HT1080 (cell line): ENCODE results near the gene SLC39A3. TPM values are rescaled to one million over a fixed set of nuclear protein-coding genes. Genes with fewer than 3 reads are reported as not detected.

Experiments used
- DNase-seq: peaks from one replicate; pipeline ENCODE4 v3.0.0-alpha.2; 2015; ENCODE audit warnings: low read depth
- total RNA-seq: library from RNA; depleted of rRNA; stranded (reverse); fragments of >200 nt; shearing (Covaris generic); gene quantifications from 2 replicates; pipeline ENCODE4 v1.2.3, GENCODE V29; 2014; rRNA removed

Gene SLC39A3
- total RNA-seq, 1 experiment from 2014 or later: 57.3 TPM

DNA sequence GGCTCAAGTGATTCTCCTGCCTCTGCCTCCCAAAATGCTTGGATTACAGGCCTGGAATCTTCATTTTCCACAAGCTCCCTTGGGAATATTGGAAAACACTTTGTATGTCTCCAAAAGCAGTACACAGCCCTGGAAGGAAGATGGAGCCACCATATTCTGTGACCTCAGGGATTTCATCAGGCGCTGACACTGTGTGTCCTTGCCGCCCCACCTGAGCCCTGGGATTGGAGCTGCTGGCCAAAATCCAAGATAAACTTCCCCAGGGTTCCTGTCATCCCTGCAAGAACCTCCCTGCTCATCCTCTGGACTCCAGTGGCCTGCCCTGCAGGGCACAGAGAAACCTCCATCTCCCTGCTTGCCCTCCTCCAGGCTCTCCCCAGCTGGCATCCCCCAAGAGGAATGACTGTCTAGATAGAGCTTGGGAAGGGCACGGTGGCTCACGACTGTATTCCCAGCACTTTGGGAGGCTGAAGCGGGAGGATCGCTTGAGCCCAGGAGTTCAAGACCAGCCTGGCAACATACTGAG is 36.1 kb downstream of the SLC39A3 start:
- no peak for DNase-seq

DNA sequence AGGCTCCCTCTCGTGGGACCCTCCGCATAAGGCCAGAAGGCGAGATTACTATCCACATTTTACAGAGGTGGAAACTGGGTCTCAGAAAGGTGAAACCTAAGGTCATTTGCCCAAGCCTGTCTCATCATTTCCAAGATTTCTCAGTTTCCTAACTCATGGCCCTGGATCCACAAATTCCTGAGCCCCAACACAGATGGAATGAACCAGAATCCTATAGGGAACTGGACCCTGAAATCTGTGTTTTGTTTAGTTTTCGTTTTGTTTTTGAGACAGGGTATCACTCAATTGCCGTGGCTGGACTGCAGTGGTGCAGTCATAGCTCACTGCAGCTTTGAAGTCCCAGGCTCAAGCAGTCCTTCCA is 36.8 kb downstream of the SLC39A3 start:
- DNase-seq: no peak

DNA sequence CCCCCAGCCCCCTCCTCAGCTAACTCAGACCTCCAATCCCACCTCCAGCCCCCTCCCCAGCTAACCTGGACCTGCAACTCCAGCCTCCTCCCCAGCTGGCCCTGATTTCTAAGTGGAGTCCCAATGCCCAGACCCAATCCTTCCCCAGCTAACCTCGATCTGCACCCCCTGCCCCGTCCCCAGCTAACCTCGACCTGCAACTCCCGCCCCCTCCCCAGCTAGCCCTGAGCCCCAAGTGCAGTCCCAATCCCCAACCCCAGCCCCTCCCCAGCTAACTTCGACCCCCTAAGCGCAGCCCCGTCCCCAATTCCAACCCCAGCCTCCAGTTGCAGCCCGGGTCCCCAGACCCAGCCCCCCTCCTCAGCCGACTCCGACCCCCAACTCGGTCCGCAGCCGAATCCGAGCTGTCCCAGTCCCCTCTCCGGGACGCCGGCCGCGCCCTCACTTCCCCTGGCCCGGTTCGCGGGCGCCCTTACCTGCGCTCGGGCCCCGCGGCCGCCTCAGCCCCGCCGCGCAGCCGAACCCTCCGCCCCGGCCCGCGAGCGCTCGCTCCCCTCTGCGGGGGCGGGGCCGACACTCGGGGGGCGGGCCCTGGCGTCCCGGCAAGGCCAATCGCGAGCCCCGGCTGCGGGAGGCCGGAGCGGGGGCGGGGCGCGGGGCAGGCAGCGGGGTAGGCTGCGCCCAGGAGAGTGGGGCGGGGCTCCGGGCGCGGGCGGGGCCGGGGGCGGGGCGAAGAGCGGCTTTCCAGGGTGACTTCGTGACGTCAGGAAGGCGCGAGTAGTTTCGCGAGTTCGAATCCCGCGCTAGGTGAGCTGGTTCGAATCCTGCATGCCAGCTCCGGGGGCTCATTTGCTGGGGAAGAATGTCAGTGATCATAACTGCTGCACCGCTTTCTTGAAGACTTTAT is 37.4 kb downstream of the SLC39A3 start, which contains the start of gene GNG7:
TSS of gene GNG7 (minus strand) at position 525 of the 907 bp plus-strand sequence. CDS start 182,006 bp downstream, outside the sequence.
- no peak for DNase-seq

DNA sequence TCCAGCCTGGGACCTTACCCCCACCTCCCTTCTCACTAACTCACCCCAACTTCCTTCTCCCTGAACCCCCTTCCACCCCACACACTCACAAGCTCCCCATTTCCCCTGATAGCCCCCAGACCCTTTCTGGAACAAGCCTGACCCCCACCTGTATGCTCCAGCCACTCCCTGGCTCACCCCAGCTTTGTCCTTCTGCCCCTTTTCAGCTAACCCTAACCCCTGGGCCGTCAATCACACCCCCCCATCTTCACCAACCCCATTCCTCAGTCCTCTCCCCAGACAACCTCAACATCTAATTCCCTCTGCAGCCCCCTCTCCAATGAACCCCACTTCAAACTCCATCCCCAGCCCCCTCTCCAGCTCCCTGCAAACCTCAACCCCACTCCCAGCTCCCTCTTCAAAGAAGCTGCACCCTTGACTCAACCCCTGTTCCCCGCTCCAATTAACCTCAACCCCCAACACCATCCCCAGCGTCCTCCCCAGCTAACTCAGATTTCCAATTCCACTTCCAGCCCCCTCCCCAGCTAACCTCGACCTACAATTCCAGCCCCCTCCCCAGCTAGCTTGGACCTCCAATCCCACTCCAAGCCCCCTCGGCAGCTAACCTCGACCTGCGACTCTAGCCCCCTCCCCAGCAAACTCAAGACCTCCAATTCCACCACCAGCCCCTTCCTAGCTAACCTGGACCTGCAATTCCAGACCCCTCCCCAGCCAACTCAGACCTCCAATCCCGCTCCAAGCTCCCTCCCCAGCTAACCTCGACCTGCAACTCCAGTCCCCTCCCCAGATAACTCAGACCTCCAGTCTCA is 38.3 kb downstream of the SLC39A3 start:
- DNase-seq: no peak

DNA sequence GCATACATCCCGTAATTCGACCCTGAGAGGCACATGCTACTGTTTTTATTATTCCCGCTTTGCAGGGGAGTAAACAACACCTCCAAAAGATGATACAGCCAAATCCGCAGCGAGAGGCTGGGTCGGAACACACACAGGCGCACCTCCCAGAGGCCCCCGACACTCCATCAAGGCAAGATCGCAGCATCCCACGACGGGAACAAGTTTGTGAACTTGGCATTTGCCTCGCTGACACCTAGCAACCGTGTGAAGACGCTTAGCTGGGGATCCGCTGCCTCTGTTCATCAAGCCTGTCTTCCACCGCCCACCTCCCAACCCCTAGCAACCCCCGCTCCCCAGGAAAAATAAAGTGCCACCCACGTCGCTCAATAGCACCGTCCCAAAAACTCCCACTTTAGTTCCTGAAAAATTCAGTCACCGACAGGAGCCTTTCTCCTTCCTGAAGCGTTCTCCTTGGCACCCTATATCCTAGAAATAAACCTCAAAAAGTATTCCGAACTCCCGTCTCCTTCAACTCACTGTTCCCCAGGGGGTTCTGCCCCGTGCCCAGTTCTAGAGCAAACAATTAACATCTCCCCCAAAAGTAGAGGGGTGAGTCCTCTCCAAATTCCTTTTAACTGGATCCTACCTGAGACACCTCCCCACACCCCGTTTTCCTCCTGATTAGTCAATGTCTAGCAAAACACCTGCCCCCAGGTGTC is 39.0 kb downstream of the SLC39A3 start:
- DNase-seq: no peak

DNA sequence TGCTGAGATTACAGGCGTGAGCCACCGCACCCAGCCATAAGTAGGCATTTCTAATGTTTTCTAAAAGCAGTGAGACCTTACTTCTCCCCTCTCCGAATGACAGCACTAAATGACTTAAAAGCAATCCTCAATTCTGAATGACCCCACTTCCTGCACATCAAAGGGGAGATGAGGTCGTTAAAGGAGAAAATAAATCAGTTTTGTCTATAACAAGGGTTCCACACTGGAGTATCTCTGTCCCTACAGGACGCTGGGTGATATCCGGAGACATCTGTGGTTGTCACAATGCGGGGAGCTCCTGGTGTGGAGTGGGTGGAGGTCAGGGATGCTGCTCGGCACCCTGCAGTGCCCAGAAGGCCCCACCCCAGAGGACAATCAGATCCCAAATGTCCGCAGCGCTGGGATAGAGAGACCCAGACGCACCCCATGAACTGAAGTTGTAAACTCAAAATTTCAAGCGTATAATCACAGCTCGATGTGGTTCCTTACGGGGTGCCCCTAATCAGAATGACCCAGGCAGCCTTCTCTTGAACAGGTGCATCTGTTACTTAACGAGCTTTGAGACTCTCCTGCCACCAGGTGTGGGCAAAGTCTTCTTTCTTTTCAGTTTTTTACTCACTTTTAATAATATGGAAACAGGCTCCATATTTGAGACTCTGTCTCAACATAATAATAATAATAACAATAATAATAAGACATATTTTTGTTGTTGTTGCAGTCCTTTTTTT is 40.2 kb downstream of the SLC39A3 start:
- no peak for DNase-seq

DNA sequence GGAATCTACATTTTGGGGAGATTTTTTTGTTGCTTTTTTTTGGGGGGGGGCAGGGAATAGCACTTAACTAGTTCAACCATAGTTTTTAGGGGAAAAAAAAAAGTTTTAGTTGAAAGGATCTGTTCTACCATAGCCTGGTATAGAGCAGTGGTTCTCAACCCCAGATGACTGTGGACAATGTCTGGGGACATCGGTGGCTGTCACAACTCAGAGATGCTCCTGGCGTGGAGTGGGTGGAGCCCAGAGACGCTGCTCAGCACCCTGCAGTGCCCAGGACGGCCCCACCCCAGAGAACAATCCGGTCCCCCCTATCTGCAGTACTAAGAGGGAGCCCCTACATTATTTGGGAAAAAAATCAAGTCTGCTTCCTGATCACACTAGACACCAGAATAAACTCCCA is 45.6 kb downstream of the SLC39A3 start:
- no peak for DNase-seq

DNA sequence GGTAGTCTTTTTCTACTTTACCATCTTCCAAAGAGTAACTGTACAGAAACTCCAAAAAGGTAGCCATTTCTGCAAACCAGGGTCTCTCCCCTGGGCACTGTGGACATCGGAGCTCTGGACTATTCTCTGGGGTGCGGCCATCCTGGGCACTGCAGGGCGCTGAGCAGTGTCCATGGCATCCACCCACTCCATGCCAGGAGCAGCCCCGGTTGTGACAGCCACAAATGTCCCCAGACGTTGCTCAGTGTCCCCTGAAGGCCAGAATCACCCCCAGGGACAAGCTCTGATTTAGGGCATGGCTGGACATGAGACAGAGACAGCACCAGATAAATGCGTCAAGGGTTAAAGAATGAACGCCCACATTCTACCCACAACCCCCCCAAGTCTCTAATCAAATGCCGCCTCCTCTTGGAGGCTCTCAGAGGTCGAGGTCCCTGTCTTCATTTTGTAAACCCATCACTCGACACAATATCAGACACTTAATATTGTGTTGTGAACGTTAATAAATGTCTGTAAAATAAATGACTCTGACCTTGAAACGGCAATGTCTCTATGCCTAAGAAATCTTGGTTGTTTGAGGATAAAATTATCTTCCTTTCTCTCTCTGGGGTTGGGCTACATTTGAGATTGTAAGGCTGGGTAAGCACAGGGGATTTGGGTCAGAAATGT is 46.2 kb downstream of the SLC39A3 start:
- no peak for DNase-seq

DNA sequence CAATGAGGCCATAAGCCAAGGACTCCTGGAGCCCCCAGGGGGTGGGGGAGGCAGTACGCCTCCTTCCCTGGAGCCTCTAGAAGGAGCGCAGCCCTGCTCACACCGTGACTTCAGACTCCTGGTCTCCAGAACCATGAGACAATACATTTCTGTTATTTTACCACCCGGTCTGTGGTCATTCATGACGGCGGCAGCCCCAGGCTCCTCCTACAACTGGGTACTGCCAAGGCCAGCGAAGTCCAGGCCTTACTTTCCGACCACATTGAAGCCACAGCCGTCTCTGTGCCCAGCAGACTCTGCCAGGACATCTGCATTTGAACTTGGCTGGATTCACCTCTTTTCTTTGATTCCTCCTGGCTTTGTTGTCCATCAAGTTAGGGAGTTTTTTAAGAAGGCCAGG is 47.9 kb downstream of the SLC39A3 start:
- no peak for DNase-seq

DNA sequence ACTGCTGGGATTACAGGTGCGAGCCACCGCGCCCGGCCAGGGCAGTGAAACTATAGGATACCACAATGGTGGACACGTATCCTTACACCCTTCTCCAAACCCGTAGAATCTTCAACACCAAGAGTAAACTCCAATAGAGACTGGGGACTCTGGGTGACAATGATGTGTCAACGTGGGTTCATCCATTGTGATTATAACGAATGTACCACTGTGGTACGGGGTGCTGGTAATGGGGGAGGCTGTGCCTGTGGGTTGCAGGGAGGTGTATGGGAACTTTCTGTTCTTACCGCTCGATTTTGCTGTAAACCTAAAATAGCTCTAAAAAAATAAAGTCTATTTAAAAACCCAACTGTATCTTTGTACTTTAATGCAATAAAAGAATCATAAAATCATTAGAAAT is 49.0 kb downstream of the SLC39A3 start:
- no peak for DNase-seq

DNA sequence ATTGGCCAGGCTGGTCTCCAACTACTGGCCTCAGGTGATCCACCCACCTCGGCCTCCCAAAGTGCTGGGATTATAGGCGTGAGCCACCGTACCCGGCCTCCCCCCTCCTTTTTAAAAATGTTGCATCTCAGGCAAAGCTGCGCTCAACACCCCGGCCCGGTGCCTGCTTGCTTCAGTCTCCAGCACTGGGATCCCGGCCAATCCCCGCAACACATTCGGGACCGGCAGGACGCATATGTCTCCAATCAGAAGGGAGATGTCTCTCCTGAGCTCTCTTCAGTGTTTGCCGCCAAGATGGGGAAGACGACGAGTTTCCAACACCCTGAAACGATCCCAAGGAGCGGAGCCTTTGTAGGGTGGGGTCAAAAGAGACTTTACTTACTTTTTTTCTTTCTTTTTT is 53.5 kb downstream of the SLC39A3 start:
- DNase-seq: no peak

DNA sequence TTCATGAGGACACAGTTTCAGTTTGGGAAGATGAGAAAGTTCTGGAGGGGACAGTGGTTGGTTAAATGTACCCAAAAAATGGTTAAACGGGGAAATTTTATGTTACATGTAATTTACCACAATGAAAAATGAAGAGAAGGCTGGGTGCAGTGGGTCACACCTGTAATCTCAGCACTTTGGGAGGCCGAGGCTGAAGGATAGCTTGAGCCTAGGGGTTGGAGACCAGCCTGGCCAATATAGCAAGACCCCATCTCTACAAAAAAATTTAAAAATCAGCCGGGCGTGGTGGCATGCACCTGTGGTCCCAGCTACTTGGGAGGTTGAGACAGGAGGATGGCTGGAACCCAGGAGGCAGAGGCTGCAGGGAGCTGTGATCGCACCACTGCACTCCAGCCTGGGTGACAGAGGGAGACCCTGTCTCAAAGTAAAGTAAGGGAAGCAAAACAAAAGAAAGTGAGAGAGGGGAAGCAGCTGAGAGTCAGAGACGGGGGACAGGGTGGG is 54.6 kb downstream of the SLC39A3 start:
- DNase-seq: no peak

DNA sequence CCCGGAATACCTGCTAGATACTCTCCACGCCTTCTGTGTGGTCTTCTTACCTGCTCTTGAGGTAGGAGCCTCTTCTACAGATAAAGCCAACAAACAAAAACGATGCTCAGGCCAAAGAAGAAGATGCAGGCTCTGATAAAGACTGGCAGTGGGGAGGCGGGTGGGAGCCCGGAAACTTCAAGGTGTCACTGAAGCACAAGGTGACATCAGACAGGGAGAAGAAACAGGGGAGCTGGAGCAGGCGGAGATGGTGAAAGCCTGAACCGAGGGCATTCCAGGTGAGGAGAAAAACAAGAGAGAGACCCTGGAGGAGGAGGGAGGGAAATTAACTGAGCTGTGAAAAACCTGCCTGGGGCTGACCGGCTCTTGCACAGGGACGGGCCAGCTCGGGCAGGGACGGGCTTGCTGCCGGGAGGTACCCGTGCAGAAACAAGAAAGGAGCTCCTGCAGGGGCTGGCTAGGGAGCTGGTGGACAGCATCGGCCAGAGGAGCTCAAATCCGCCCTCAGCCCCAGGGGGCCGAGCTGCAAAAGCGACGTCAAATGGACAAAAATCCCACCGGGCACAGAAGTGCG is 56.3 kb downstream of the SLC39A3 start:
- DNase-seq: no peak

Other genes with a start within 250 kb of the SLC39A3 start
- gene GNG7, start 37.3 kb downstream of the SLC39A3 start, total RNA-seq: not detected in 2 replicates
- gene DIRAS1, start 18.6 kb downstream of the SLC39A3 start, total RNA-seq: not detected in 2 replicates
- 104 and 131 TPM in 2 replicates for gene SGTA, start 43.3 kb upstream of the SLC39A3 start, total RNA-seq
- 299 and 325 TPM in 2 replicates for gene THOP1, start 45.5 kb upstream of the SLC39A3 start, total RNA-seq
- gene ZNF554, start 79.9 kb upstream of the SLC39A3 start, total RNA-seq: 0.33 and 0.63 TPM in 2 replicates
- gene ZNF555, start 101.5 kb upstream of the SLC39A3 start, total RNA-seq: 0.11 and 1.0 TPM in 2 replicates
- 0.03 TPM in 1 of 2 replicates, not detected in the other for gene ZNF556, start 127.3 kb upstream of the SLC39A3 start, total RNA-seq
- gene ZNF57, start 160.9 kb upstream of the SLC39A3 start, total RNA-seq: not detected in 2 replicates
- gene ZNF77, start 205.0 kb upstream of the SLC39A3 start, total RNA-seq: 0.07 TPM in 1 of 2 replicates, not detected in the other
- gene TLE6, start 237.5 kb upstream of the SLC39A3 start, total RNA-seq: not detected in 2 replicates